ENCODE results near the gene RHOBTB1. TPM values are rescaled to one million over a fixed set of nuclear protein-coding genes. Genes with fewer than 3 reads are reported as not detected.

Gene RHOBTB1
- total and polyA plus RNA-seq, 2 donors from 2014 or later = 14.6 to 34.5 TPM

DNA sequence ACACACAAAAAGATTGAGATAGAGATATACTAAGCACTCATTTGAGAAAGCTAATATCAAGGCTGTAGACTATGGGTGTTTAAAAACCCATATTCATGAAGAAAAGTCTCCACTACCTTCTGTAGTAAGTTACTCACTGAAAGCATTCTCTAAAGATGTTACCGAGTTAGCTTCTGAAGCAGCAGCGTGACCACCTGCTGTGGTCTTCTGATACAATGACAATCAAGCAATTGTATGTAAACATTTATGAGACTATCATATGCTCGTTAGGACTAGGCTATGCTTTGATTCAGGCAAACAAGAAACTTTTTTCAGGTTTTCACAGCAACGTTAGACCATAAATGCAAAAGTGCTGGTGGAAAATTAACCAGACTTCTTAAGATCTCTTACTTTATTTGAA, 11.2 kb downstream of the RHOBTB1 start:
- FAIRE-seq (no peak), DNase-seq (no peak)
- Histone ChIP-seq H3K9ac (ENCODE audit: low read length in 3 of 3) (no peak overlapping the region), H3K27me3 (ENCODE audit: control insufficient read depth, insufficient read depth, low read length) (no peaks in the 10 kb centered on the region), H3K4me1 (ENCODE audit: control insufficient read depth in 2 of 3, insufficient read depth in 2 of 3, low read depth in 1 of 3, low read length in 3 of 3) (peaks cover 0 to 5% (median 0%) of the 10 kb centered on the region in 3 donors), H3K4me3 (ENCODE audit: low read length in 3 of 3) (no peak overlapping the region), H3K9me3 (ENCODE audit: control insufficient read depth in 2 of 3, insufficient read depth in 1 of 3, low read length in 3 of 3) (no peaks in the 10 kb centered on the region), H3K36me3 (ENCODE audit: control insufficient read depth in 2 of 3, insufficient read depth in 3 of 3, low read length in 3 of 3) (peaks cover 0 to 6% (median 2%) of the 10 kb centered on the region in 3 donors), H3K27ac (ENCODE audit: low read depth in 2 of 2, low read length in 2 of 2) (no peak overlapping the region)
- intact Hi-C loops (cut with DNase I) = no loop called here
- TF ChIP-seq, protein P1, sequence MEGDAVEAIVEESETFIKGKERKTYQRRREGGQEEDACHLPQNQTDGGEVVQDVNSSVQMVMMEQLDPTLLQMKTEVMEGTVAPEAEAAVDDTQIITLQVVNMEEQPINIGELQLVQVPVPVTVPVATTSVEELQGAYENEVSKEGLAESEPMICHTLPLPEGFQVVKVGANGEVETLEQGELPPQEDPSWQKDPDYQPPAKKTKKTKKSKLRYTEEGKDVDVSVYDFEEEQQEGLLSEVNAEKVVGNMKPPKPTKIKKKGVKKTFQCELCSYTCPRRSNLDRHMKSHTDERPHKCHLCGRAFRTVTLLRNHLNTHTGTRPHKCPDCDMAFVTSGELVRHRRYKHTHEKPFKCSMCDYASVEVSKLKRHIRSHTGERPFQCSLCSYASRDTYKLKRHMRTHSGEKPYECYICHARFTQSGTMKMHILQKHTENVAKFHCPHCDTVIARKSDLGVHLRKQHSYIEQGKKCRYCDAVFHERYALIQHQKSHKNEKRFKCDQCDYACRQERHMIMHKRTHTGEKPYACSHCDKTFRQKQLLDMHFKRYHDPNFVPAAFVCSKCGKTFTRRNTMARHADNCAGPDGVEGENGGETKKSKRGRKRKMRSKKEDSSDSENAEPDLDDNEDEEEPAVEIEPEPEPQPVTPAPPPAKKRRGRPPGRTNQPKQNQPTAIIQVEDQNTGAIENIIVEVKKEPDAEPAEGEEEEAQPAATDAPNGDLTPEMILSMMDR (IDR thresholded peaks at IDR 0.05; ENCODE audit: borderline replicate concordance, extremely low read depth, insufficient read depth) = no peak

DNA sequence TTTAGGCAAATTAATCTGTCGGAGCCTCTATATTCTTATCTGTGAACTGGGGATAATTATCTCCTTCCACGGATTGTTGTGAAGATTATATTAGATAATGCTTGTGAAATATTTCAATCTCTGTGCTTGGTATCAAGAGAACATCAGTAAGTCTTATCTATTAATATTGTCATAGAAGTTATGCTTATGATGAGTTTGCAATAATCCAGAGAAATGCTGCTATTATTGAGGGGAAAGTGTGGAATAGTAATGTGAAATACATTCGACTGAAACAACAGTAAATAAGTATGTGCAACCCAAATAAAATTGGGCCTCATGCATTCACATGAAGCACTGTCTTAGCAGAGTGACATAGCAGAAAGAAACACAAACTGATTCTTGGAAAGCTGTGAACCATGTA, 13.7 kb downstream of the RHOBTB1 start:
- no peak for FAIRE-seq
- Histone ChIP-seq H3K9ac (ENCODE audit: low read length in 3 of 3) (no peak overlapping the region), H3K27ac (ENCODE audit: low read depth in 2 of 2, low read length in 2 of 2) (no peak overlapping the region), H3K36me3 (ENCODE audit: control insufficient read depth in 2 of 3, insufficient read depth in 3 of 3, low read length in 3 of 3) (peaks cover 0 to 3% (median 2%) of the 10 kb centered on the region in 3 donors), H3K4me1 (ENCODE audit: control insufficient read depth in 2 of 3, insufficient read depth in 2 of 3, low read depth in 1 of 3, low read length in 3 of 3) (no peaks in the 10 kb centered on the region), H3K9me3 (ENCODE audit: control insufficient read depth in 2 of 3, insufficient read depth in 1 of 3, low read length in 3 of 3) (no peaks in the 10 kb centered on the region), H3K27me3 (ENCODE audit: control insufficient read depth, insufficient read depth, low read length) (no peaks in the 10 kb centered on the region), H3K4me3 (ENCODE audit: low read length in 3 of 3) (no peak overlapping the region)
- DNase-seq = no peak
- TF ChIP-seq, protein P1 (IDR thresholded peaks at IDR 0.05; ENCODE audit: borderline replicate concordance, extremely low read depth, insufficient read depth) = no peak
- intact Hi-C loops (cut with DNase I) = no loop called here

DNA sequence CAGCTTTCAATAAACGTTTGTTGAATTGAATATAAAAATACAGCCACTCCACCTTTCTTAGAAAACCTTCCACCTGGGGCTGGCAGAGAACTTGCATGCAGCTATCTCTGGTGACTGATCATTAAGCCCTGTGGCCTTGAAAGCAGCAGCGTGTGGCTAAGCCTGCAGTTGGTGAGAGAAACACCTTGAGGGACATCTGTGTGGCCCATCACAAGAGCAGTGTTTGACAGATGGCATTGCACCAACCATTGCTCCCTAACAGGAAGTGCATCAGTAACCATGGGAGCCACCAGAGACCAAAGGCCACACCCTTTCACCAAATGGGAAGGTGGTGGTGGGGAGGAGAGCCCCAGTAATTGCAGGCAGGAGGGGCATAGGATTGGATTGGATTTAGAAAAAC, 22.4 kb downstream of the RHOBTB1 start:
- Histone ChIP-seq H3K4me3 (ENCODE audit: low read length in 3 of 3) (no peak overlapping the region), H3K4me1 (ENCODE audit: control insufficient read depth in 2 of 3, insufficient read depth in 2 of 3, low read depth in 1 of 3, low read length in 3 of 3) (no peaks in the 10 kb centered on the region), H3K9me3 (ENCODE audit: control insufficient read depth in 2 of 3, insufficient read depth in 1 of 3, low read length in 3 of 3) (no peaks in the 10 kb centered on the region), H3K9ac (ENCODE audit: low read length in 3 of 3) (no peak overlapping the region), H3K27ac (ENCODE audit: low read depth in 2 of 2, low read length in 2 of 2) (no peak overlapping the region), H3K36me3 (ENCODE audit: control insufficient read depth in 2 of 3, insufficient read depth in 3 of 3, low read length in 3 of 3) (no peaks in the 10 kb centered on the region), H3K27me3 (ENCODE audit: control insufficient read depth, insufficient read depth, low read length) (no peaks in the 10 kb centered on the region)
- no peak for DNase-seq
- intact Hi-C loops (cut with DNase I) = no loop called here
- TF ChIP-seq, protein P1 (IDR thresholded peaks at IDR 0.05; ENCODE audit: borderline replicate concordance, extremely low read depth, insufficient read depth) = no peak
- no peak for FAIRE-seq

DNA sequence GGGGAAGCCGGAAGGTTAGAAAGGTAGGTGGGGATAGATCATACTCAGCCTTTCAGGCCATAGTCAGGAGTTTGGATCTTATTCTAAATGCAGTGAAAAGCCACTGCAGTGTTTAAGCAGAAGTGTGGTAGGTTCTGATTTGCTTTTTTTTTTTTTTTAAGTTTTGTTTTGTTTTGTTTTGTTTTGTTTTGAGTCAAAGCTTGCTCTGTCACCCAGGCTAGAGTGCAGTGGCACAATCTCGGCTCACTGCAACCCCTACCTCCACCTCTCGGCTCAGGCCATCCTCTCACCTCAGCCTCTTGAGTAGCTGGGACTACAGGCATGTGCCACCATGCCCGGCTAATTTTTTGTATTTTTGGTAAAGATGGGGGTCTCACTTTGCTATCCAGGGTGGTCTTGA, 23.5 kb downstream of the RHOBTB1 start:
- no peaks in the 10 kb centered on the region for H3K36me3 ChIP-seq (ENCODE audit: control insufficient read depth in 2 of 3, insufficient read depth in 3 of 3, low read length in 3 of 3)
- no peaks in the 10 kb centered on the region for H3K27me3 ChIP-seq (ENCODE audit: control insufficient read depth, insufficient read depth, low read length)
- intact Hi-C loops (cut with DNase I) = no loop called here
- FAIRE-seq (no peak), DNase-seq (no peak)
- no peak overlapping the region for H3K27ac ChIP-seq (ENCODE audit: low read depth in 2 of 2, low read length in 2 of 2)
- TF ChIP-seq, protein P1 (IDR thresholded peaks at IDR 0.05; ENCODE audit: borderline replicate concordance, extremely low read depth, insufficient read depth) = no peak
- no peak overlapping the region for H3K4me3 ChIP-seq (ENCODE audit: low read length in 3 of 3)
- H3K4me1 ChIP-seq (ENCODE audit: control insufficient read depth in 2 of 3, insufficient read depth in 2 of 3, low read depth in 1 of 3, low read length in 3 of 3) = peaks cover 0 to 3% (median 0%) of the 10 kb centered on the region in 3 donors
- H3K9ac ChIP-seq (ENCODE audit: low read length in 3 of 3) = no peak overlapping the region
- no peaks in the 10 kb centered on the region for H3K9me3 ChIP-seq (ENCODE audit: control insufficient read depth in 2 of 3, insufficient read depth in 1 of 3, low read length in 3 of 3)

All from kidney (tissue), 14 donors.